ENCODE data around the gene KCTD1.

DNA sequence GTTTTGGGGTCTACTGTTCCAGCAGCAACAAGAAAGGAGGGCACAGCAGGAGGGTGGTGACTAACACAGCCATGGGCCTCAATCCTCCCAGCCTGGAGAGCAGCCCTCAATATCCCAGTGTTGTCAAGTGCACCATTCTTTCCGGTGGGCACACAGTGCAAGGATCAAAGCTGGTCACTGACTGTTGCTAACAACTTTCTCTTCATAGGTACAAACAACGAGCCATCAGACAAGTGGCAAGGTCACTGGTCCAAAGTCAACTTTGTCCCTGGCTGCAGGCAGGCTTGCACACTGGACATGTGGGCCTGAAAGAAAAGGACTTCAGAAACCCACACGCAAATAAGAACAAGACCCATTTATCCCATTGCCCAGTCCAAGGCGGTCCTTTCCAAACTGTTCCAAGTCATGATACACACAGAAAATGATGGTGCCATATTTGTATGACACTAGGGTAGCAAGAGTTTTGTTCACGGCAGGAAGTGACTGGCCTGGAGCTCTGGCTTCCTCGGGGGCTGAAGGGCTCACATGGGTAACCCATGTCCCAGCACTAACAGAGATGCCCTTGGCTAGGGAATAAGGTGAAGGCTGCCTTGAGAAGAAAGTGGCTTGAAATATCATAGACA, 57.0 kb downstream of the KCTD1 start:
- TF ChIP-seq, protein P1, sequence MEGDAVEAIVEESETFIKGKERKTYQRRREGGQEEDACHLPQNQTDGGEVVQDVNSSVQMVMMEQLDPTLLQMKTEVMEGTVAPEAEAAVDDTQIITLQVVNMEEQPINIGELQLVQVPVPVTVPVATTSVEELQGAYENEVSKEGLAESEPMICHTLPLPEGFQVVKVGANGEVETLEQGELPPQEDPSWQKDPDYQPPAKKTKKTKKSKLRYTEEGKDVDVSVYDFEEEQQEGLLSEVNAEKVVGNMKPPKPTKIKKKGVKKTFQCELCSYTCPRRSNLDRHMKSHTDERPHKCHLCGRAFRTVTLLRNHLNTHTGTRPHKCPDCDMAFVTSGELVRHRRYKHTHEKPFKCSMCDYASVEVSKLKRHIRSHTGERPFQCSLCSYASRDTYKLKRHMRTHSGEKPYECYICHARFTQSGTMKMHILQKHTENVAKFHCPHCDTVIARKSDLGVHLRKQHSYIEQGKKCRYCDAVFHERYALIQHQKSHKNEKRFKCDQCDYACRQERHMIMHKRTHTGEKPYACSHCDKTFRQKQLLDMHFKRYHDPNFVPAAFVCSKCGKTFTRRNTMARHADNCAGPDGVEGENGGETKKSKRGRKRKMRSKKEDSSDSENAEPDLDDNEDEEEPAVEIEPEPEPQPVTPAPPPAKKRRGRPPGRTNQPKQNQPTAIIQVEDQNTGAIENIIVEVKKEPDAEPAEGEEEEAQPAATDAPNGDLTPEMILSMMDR (IDR thresholded peaks at IDR 0.05): no peak
- no peak for TF ChIP-seq POLR2A (IDR thresholded peaks at IDR 0.05)
